H1 (cell line): ENCODE data around the gene HS6ST2. TPM values are rescaled to one million over a fixed set of nuclear protein-coding genes. Genes with fewer than 3 reads are reported as not detected.

Source experiments
- JUND ChIP-seq: IDR thresholded peaks from 2 replicates; pipeline ENCODE4 v1.6.1; 2011; ENCODE audit warnings: mild to moderate bottlenecking, improper control_type of control experiment, low read length
- polyA plus RNA-seq, 7 experiments: library from polyadenylated mRNA; depleted of rRNA in 3 of 7; stranded (reverse) in 5 of 7; unstranded in 2 of 7; fragments of >200 nt in 5 of 7; fragments of 200-250 nt in 2 of 7; gene quantifications; 1 replicate in 5 of 7; 2 replicates in 1 of 7; 4 replicates in 1 of 7; pipeline versions ENCODE4 v1.2.1 to v1.2.3, GENCODE V29; 2011 to 2013; ENCODE audit warnings: missing spikeins in 2 of 7, mixed read lengths in 2 of 7
- total RNA-seq: library from RNA; stranded (reverse); fragmentation: NEBNext Ultra II Directional; extraction: Animal tissue kit (Norgen Biotek cat#: 25700); gene quantifications from 2 replicates; pipeline ENCODE4 v1.2.1, GENCODE V29; 2021

HS6ST2 gene
- total and polyA plus RNA-seq, 2 of the 8 experiments (the other 6 are each of a cell fraction or from before 2014, with no cell fraction given) = 3.9 TPM

GRCh38 chrX:132821974-132822633, 136.3 kb downstream of the HS6ST2 start (continued):
- no peak for TF ChIP-seq JUND
